Activated B cell treated with CpG ODN at 0.5 μM for 24 hours (primary cell): ENCODE measurements around the gene MYL9. TPM values are rescaled to one million over a fixed set of nuclear protein-coding genes. Genes with fewer than 3 reads are reported as not detected.

Experiments
- ATAC-seq: fragments of 200-7000 bp; cut with Tn5 transposase; one replicate; pipeline ENCODE4 v1.10.0; 2021; ENCODE audit warnings: low read depth, mild to moderate bottlenecking, moderate library complexity
- CTCF ChIA-PET: fragments of 350-600 bp; sonication (Branson Sonifier 250); formaldehyde crosslinking; loops from one replicate; lab custom pipeline; 2021; ENCODE audit warnings: antibody characterized with exemption; lab: Charles Lee
- POLR2A ChIA-PET: fragments of 350-600 bp; sonication (Branson Sonifier 250); formaldehyde crosslinking; loops from one replicate; lab custom pipeline; 2021; ENCODE audit warnings: antibody characterized with exemption; lab: Charles Lee
- DNase-seq: peaks from one replicate; pipeline ENCODE4 v3.0.0; 2022
- H3K27ac Mint-ChIP-seq: one replicate; pipeline ENCODE4 v1.8.0; 2020; ENCODE audit warnings: mixed read lengths
- H3K27me3 Mint-ChIP-seq: one replicate; pipeline ENCODE4 v1.8.0; 2021; ENCODE audit warnings: mixed read lengths
- H3K36me3 Mint-ChIP-seq: one replicate; pipeline ENCODE4 v1.8.0; 2021; ENCODE audit warnings: low read depth, mixed read lengths
- H3K4me1 Mint-ChIP-seq: one replicate; pipeline ENCODE4 v1.8.0; 2021; ENCODE audit warnings: mixed read lengths
- H3K4me3 Mint-ChIP-seq: one replicate; pipeline ENCODE4 v1.8.0; 2020; ENCODE audit warnings: mild to moderate bottlenecking, mixed read lengths
- H3K9me3 Mint-ChIP-seq: one replicate; pipeline ENCODE4 v1.8.0; 2020; ENCODE audit warnings: mixed read lengths
- intact Hi-C: fragments of 100-400 bp; cut with micrococcal nuclease; formaldehyde crosslinking; loops from one replicate; pipeline ENCODE4 v1.15.1; 2024
- total RNA-seq: library from RNA; stranded (reverse); gene quantifications from 2 replicates; pipeline ENCODE4 v1.2.3, GENCODE V29; 2022
- TF ChIP-seq, protein P1 (sequence below): fragments of 200-600 bp; IDR thresholded peaks from one replicate; pipeline ENCODE4 v1.8.0; 2022; ENCODE audit warnings: antibody characterized with exemption, mild to moderate bottlenecking

The MYL9 gene
- total RNA-seq, 1 donor from 2014 or later, result 5.4 TPM

DNA sequence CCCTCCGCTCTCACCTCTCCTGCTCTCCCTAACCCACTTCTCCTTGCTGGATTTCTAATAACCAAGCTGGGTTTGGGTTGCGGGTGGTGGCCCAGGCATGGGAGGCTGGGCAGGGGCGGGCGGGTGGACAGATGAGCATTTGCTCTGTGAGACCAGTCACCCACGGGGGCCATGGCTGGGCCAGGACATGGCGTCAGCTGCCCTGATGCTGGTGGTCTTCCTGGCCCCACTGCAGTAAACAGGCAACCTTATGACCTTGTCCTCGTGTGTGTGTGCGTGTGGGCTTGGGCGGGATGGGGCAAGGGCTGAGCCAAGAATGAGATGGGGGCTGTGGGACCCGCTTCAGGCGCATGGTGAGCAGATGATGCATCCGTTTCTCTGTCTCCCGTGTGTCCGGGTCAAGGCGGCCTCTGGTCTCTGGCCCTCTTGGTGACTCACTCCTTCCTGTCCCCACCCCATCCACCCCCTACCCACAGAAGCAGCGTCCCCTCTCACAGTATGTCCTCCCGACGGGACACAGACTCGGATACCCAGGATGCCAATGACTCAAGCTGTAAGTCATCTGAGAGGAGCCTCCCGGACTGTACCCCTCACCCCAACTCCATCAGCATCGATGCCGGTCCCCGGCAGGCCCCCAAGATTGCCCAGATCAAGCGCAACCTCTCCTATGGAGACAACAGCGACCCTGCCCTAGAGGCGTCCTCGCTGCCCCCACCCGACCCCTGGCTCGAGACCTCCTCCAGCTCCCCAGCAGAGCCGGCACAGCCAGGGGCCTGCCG, 41.4 kb upstream of the MYL9 start:
- ATAC-seq (no peak), DNase-seq (no peak)
- peaks cover 74% of the 10 kb centered on the region for H3K36me3 Mint-ChIP-seq
- intact Hi-C loops, result loop anchor here (10.0 kb wide), 1 partner anchor 275 kb away; the partner anchor contains the start of gene DSN1
- ChIA-PET CTCF (interaction anchor here (1.0 kb wide), 1 partner anchor 105 kb away, joined by 3 read pairs; the partner anchor contains the start of gene RAB5IF), POLR2A (interaction anchor here (0.6 kb wide), 1 partner anchor 278 kb away, joined by 11 read pairs; no protein-coding TSS in a partner anchor)
- no peak overlapping the region for H3K4me3 Mint-ChIP-seq
- peaks cover 3% of the 10 kb centered on the region for H3K4me1 Mint-ChIP-seq
- TF ChIP-seq, protein P1, sequence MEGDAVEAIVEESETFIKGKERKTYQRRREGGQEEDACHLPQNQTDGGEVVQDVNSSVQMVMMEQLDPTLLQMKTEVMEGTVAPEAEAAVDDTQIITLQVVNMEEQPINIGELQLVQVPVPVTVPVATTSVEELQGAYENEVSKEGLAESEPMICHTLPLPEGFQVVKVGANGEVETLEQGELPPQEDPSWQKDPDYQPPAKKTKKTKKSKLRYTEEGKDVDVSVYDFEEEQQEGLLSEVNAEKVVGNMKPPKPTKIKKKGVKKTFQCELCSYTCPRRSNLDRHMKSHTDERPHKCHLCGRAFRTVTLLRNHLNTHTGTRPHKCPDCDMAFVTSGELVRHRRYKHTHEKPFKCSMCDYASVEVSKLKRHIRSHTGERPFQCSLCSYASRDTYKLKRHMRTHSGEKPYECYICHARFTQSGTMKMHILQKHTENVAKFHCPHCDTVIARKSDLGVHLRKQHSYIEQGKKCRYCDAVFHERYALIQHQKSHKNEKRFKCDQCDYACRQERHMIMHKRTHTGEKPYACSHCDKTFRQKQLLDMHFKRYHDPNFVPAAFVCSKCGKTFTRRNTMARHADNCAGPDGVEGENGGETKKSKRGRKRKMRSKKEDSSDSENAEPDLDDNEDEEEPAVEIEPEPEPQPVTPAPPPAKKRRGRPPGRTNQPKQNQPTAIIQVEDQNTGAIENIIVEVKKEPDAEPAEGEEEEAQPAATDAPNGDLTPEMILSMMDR, result no peak
- no peaks in the 10 kb centered on the region for H3K9me3 Mint-ChIP-seq
- no peaks in the 10 kb centered on the region for H3K27me3 Mint-ChIP-seq
- no peak overlapping the region for H3K27ac Mint-ChIP-seq

DNA sequence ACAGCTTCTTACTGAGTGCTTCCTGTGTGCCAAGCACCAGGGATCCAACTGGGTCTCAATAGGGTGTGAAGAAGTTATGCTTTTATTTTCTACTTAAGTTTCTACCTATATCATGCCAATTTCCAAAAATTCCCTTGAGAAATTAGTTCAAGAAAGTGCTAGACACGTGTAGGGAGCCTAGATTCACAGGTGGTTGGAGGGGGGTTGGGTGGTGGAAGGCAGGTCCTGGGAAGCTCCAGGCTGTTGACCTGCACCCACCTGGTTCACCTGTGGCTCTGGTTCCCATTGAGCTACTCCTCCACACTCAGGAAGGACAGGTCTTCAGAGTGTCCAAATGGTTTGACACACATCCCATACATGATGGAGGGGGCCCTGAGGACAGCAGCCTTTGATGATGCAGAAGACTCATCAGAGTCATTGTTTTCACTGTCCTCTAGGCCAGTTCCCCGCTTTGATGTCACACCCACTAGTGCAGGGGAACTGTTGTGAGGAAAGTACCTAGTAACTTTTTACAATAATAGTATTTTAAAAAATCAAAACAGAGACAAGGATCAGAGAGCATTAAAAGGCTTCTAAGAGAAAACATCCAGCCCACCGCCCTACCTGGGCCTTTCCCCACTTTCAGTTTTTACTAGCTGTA, 39.8 kb upstream of the MYL9 start:
- ATAC-seq (no peak), DNase-seq (no peak)
- ChIA-PET CTCF (no interaction called here), POLR2A (no interaction called here)
- peaks cover 74% of the 10 kb centered on the region for H3K36me3 Mint-ChIP-seq
- H3K27ac Mint-ChIP-seq, result no peak overlapping the region
- H3K4me3 Mint-ChIP-seq, result no peak overlapping the region
- no peaks in the 10 kb centered on the region for H3K27me3 Mint-ChIP-seq
- intact Hi-C loops, result loop anchor here (10.0 kb wide), 1 partner anchor 273 kb away; the partner anchor contains the start of gene DSN1
- H3K9me3 Mint-ChIP-seq, result no peaks in the 10 kb centered on the region
- H3K4me1 Mint-ChIP-seq, result peaks cover 3% of the 10 kb centered on the region
- TF ChIP-seq, protein P1, result no peak

DNA sequence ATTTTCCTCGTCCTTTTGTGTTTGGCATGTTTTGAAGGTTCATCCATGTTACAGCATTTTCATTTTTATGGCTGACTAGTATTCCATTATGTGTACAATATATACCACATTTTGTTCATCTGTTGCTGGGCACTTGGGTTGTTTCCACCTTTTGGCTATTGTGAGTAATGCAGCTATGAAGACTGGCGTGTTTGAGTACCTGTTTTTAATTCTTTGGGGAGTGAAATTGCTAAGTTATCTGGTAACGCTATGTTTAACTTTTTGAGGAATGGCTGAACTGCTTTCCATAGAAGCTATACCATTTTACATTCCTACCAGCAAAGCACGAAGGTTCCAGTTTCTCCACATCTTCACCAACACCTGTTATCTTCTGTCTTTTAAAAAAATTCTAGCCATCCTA, 37.0 kb upstream of the MYL9 start:
- DNase-seq, result no peak
- CTCF ChIA-PET, result no interaction called here
- Mint-ChIP-seq H3K27me3 (no peaks in the 10 kb centered on the region), H3K4me1 (peaks cover 3% of the 10 kb centered on the region), H3K36me3 (peaks cover 68% of the 10 kb centered on the region), H3K9me3 (no peaks in the 10 kb centered on the region), H3K27ac (no peak overlapping the region), H3K4me3 (no peak overlapping the region)
- POLR2A ChIA-PET, result no interaction called here
- intact Hi-C loops, result loop anchor here (10.0 kb wide), 1 partner anchor 271 kb away; the partner anchor contains the start of gene DSN1
- no peak for ATAC-seq
- TF ChIP-seq, protein P1, result no peak

DNA sequence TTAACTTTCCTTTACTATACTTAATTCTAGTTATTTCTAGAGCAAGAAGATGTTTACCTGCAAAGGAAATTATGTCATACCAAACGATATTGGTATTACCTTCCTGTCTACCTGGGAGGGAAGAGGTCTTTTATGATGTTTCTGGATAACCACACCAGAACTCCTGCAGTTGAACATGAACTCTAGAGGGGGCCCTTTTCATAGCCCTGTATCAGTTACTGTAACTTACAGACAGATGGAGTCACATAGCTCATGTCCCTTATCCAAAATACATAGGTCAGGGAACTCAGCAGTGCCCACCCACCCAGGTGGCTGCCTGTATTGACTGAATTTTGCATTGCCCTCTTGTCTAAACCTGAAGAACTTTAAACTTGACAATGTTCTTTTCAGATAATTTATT, 35.1 kb upstream of the MYL9 start:
- ATAC-seq, result peak; percentile 56
- intact Hi-C loops, result loop anchor here (1.0 to 10.0 kb wide), 3 partner anchors 99 to 381 kb away; partner anchors contain the start of genes DSN1 and RAB5IF

More for the DNA sequence above, 35.1 kb upstream of the MYL9 start:
- CTCF ChIA-PET, result interaction anchor here (0.7 to 1.3 kb wide), 3 partner anchors 99 to 367 kb away, joined by 3 to 4 read pairs (median 4); no protein-coding TSS in a partner anchor
- H3K4me1 Mint-ChIP-seq, result peaks cover 3% of the 10 kb centered on the region
- peaks cover 52% of the 10 kb centered on the region for H3K36me3 Mint-ChIP-seq
- no peaks in the 10 kb centered on the region for H3K9me3 Mint-ChIP-seq
- TF ChIP-seq, protein P1, result no peak
- no peak overlapping the region for H3K4me3 Mint-ChIP-seq
- POLR2A ChIA-PET, result interaction anchor here (0.6 to 1.0 kb wide), 2 partner anchors 99 to 110 kb away, joined by 3 to 6 read pairs; partner anchors contain the start of gene RAB5IF
- DNase-seq, result no peak
- no peak overlapping the region for H3K27ac Mint-ChIP-seq
- no peaks in the 10 kb centered on the region for H3K27me3 Mint-ChIP-seq
